Kidney capillary endothelial cell (primary cell): Measurements from ENCODE around the gene KIF20B.
"Not testable (repeated sequence)": the region's sequence is repeated elsewhere in the genome, so short reads cannot be mapped to it uniquely, and the experiment has no call there.

Experiments
- DNase-seq: peaks from one replicate; pipeline ENCODE4 v3.0.0-alpha.2; 2018; ENCODE audit warnings: low spot score

KIF20B gene

DNA sequence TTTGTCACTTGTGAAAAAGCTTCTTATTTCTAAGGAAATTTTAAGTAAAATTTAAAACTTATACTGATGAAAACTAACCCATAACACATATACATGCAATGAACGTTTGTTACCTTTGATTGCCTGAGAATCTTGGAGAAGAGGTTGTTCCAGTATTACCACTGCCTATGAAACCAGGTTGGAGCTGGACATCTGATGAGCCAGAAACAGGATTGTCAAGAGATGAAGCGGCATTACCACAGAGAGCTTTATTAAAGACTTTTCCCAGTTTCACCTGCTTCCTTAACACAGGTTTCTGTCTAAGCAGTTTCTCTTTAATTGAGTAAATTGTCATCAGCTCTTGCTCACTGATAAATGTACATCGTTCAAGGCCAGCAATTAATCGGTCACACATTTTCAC, 9.0 kb upstream of the KIF20B start:
- no peak for DNase-seq

DNA sequence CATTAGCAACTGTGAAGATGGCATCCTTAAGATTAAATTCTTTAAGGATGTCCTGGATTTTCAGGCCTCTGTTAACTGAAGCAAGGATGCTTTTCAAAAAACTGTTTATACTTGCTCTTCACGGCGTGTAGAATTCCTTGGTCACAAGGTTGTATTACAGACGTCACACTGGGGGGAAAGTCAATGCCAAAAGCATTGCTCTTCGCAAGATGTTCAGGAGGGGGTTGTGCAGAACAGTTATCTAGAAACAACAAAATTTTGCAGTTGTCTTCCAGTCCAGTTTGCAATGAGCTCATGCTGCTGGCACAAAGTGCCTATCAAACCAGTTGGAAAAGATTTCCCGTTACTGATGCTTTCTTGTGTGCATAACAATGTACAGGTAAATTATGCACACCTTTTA, 8.2 kb upstream of the KIF20B start:
- no peak for DNase-seq

DNA sequence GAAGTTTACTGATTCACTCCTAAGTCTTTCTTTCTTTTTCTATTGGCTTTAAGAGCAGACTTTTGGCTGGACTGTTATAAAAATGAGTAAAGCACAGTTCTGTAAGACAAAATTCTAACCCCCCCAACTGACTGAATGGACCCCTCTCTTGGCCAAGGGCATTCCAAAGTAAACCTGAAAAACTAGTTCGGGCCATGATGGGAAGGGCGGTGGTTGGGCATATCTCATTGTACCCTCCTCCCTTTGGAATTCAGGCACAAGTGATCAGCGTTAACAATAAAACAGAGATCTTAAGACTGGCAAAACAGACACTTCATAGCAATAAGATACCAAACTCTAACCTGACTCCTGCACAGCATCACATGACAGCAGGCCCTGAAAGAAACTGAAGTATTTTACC, 6.1 kb upstream of the KIF20B start:
- DNase-seq: no peak

DNA sequence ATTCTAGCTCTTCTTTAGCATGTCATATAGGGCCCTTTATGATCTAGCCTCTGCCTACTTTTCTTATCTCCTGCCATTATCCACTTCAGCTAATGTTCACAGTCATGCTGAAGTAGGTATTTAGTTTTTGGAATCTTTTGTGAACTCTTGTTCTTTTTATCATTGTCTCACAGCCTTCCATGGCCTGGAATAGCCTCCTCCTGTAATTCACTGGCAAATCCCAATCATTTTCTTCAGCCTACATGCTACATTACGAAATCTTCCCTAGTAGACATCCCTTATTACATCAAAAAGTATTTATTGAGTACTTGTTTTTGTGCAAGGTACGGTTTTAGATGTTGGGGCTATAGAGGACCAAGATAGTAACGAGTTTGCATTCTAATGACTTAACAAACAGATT, 3.4 kb upstream of the KIF20B start:
- DNase-seq: no peak

DNA sequence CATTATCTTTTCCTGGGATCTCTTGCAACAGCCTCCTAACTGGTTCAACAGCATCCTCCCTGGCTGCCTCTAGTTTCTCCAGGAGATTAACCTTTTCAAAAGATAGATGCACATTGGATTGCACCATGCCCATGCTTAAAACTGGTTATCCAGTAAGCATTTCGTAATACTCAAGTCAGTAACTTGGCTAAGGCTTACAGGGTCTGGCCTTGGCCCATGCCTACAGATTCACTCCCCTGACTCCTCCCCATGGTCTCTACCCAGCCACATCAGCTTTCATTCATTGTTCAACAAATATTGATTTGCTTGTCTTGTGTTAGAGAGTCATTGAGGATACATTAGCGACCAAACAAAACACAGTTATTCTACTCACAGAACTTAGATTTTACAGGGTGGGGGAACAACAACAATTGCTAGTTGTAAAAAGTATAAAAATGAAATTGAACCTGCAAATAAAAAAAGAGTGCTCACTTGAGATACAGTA, 1.8 kb upstream of the KIF20B start:
- DNase-seq: no peak

DNA sequence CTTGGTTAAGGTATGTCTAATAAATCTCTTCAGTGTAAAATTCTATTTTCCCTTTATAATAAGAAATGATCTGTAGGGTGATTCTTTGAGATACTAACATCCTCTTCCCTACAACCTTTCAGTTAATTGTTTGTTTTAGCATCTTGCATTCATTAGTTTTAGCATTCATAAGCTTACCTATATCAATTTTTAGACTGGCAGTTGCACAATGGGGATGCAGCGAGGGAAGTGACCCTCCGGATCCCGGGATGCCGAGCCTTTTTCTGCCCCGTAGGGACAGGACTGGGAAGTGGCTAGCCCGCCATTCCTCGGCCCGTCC, 508 bp upstream of the KIF20B start:
- no peak for DNase-seq

DNA sequence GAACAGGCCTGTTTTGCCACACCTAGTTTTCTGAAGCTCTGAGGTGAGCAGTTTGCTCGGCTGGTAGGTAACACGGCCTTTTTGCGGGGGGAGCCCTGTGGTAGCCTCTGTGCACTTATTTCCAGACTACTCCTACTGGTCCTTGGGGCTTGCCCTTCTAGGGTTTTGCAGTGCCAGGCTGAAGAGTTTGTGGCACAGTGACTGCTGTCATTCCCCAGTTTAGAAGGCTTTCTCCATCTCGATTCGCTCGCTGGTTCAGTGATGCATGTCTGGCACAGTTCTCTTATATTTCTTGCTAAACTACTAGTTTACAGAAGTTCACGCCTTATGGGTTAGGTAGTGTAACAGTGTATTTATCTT, 711 bp downstream of the KIF20B start:
- peak; percentile 10 for DNase-seq

DNA sequence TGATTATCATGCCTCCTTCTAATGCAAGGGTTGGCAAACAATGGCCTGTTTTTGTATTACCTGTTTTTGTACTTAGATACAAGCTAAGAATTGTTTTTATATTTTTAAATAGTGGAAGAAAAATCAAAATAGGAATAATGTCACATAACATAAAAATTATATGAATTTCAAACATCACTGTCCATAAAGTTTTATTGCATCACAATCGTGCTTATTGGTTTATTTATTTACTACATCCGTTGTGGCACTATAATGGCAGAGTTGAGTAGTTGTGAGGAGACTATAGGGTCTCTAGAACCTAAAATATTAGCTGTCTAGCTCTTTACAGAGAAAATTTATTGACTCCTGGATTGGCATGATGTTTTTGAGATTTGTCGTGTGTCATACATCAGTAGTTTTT, 4.1 kb downstream of the KIF20B start:
- DNase-seq: no peak

DNA sequence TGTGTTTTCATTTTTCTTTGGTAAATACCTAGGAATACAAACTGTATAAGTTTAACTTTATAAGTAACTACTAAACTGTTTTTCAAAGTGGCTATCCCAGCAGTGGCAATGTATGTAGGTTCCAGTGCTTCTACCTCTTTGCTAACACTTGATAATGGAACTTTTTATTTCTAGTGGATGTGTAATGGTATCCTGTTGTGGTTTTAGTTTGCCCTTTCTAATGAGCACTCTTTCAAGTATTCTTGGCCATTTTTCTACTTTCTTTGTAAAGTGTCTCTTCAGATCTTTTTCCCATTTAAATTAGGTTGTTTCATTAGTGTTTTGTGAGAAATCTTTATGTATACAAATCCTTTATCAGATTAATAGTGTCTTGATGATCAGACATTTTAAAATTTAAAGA, 4.6 kb downstream of the KIF20B start:
- no peak for DNase-seq

DNA sequence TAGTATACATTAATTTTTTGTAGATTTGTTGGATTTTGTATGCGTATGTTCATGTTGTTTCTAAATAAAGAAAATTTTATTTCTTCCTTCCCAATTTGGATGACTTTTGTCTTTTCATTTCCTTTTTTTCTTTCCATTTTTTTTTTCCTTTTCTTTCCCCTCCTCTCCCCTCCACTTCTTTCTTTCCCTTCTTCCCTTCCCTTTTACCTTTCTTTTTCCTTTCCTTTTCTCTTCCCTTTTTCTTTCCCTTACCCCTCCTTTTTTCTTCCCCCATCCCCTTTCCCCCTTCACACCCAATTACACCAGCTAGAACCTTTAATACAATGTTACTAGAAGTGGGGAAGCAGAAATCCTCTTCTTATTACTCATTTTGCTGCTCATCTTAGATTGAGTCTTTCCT, 6.0 kb downstream of the KIF20B start:
- no peak for DNase-seq

DNA sequence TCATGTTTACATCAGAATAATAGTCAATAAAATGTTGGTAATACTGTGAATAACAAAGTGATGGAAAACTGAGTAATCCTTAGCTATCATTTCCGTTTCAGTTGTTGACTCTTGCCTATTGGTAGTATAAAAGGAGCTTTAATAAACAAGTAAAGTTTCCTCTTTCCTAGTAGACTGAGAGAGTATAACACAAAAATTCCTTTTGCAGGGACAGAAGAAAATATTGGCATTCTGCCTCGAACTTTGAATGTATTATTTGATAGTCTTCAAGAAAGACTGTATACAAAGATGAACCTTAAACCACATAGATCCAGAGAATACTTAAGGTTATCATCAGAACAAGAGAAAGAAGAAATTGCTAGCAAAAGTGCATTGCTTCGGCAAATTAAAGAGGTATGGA, 9.4 kb downstream of the KIF20B start:
- DNase-seq: no peak

DNA sequence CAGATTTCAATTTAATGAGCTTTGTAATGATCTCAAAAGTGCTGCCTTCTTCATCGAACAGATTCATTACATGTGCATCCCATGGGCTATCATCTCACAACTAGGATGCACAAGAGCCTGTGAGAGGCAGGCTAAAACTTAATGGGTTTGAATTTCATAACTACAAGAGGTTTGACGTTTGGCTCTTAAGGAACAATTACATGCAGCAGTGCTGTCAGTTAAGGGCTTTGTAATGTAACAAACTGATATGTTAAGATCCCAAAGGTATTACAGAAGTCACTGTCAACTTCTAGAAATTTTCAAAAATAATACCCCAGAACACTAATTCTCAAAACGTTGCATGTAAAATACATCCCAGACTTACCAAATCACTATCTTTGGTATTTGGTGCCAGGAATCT, 33.2 kb downstream of the KIF20B start:
- DNase-seq: no peak

DNA sequence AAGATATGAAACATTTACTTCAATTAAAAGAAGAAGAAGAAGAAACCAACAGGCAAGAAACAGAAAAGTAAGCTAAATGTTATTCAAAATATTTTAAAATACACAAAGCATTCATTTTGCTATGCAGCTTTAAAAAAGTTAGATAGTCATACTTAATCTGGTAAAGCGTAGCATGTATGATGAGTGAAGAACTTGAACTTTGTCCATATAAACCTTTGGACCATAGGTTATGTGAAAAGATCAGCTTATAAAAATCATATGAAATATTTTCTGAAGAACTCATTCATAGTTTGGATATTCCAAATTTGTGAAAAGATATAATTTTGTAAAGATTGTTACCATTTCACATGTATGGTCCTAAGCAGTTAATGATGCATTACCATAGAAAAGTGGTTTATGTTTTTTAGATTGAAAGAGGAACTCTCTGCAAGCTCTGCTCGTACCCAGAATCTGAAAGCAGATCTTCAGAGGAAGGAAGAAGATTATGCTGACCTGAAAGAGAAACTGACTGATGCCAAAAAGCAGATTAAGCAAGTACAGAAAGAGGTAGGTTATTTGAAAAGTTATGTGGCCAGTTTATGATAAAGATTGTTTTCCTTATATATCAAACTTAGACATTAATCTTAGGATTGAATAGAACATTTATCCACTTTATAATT, 37.3 kb downstream of the KIF20B start:
- no peak for DNase-seq

DNA sequence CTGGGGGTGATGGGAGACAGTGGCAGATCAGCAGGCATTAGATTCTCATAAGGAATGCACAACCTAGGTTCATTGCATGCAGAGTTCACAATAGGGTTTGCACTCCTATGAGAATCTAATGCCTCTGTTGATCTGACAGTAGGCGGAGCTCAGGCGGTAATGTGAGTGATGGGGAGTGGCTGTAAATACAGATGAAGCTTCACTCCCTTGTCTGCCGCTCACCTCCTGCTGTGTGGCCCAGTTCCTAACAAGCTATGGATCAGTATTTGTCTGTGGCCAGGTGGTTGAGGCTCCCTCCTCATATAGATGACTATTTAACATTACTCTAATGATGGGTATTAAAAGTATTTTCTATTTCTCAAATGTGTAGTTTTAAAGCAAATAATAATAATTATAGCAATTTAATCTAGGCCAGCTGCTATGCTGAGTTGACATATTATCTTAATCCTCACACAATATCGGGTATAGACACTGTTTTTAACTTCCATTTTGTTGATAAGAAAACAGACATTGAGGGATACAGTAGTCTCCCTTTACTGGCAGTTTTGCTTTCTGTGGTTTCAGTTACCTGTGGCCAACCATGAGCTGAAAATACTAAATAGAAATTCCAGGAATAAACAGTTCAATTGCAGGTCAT, 39.9 kb downstream of the KIF20B start:
- no peak for DNase-seq

DNA sequence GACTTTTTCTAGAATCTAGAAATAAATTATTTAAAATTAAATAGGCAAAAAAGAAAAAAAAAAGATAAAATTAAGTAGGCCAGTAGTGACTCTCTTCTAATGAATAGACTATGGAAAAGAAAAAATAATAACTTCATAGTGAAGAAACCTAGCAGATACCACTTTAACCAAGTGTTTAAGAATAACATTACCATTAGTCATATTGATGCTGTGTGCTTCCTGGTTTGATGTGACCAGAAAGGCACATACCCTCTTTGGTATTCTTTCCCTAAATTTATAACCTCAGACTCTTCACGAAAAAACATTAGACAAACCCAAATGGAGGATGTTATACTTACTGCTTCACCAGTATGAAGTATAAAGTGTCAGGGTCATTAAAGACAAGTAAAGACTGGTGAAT, 42.6 kb downstream of the KIF20B start:
- DNase-seq: peak; percentile 16

DNA sequence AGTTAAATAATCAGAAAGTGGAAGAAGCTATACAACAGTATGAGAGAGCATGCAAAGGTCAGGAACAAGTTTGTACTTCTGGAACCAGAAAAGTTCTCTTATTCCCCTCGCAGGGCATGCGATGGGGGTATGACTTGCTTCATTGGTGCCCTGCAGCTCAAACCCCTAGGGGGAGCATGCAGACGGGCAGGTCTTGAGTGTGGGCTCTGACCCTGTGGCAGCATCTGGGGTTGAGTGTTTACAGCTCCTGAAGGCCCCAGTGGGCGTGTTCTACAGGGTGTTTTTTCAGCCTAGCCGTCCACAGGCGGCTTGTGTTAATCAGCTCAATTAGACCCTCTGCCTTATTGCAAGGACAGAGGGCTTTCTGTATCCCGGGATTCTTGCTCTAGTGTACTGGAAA, 44.5 kb downstream of the KIF20B start:
- no peak for DNase-seq

DNA sequence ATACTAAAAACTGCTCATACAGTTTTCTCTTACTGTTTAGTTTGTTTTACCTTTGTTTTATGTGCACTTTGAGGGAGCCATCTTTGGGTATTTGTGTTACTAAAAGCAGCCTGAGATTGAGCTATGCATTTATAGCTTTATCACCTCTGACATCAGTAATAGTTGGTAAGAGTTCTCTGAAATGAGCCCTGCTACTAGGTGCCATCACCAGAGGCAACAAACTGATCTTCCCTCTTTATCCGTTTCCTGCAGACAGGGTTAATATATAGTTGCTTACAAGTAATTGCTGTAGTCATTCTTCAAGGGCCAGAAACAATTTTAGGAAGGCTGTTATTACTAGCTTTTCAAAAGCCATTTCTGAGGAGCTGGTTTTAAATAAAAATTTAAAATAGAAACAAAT, 49.1 kb downstream of the KIF20B start:
- DNase-seq: no peak

DNA sequence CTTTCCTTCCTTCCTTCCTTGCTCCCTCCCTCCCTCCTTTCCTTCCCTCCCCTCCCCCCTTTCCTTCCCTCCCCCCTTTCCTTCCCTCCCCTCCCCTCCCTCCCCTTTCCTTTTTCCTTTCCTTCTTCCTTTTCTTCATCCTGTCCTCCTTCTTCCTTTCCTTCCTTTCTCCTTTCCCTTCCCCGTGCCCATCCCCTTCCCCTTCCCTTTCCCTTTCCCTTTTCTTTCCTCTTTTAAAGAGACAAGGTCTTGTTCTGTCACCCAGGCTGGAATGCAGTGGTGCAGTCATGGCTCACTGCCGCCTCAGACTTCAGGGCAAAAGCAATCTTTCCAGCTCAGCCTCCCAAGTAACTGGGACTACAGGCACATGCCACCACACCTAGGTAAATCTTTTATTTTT, 54.0 kb downstream of the KIF20B start:
- DNase-seq: no peak

DNA sequence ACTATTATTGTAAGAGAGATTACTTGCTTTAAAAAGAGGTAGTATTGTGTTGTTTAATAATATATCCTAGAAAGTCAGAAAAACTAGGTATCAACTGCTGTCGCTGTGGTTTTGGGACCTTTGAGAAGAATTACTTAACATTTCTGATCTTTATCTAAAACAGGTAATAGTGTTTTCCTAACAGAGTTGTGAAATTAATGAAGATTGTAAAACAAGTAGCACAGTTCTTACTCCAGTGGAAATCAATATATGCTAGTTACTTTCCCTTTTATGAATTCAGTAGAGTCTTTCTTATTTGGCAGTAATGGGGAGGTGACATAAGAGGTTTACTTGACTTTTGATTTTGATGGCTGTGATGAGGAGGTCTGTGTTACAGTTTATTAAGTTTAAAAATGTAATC, 58.1 kb downstream of the KIF20B start:
- DNase-seq: no peak

DNA sequence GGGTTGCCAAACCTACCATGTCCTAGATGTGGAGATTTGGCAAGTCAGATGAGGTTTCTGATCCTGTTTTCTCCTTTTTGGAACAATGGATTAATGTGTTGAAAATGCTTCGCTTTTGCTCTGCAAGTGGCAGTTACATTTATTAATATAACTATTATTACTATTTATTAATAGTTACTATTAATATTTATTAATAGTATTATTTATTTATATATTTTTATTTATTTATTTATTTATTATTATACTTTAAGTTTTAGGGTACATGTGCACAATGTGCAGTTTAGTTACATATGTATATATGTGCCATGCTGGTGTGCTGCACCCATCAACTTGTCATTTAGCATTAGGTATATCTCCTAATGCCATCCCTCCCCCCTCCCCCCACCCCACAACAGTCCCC, 62.3 kb downstream of the KIF20B start:
- not testable (repeated sequence) for DNase-seq

DNA sequence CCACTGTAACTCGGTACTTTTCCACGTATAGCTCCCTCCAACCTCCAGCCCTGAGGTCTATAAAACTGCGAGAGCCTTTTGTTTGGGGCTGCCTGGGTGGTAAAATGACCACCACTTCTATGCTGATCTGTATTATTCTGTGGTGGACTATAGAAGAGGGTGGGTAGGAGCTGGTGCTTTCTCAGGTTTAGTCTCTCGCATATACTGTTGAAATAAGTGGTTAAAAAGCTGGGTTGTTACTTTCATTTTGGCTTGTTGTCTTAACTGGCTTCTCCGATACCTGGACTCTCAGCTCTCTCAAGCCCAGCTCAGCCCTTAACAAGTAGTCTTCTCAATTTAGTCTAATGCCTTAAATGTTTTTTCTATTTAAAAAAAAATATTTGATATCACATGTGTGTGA, 70.3 kb downstream of the KIF20B start:
- no peak for DNase-seq

DNA sequence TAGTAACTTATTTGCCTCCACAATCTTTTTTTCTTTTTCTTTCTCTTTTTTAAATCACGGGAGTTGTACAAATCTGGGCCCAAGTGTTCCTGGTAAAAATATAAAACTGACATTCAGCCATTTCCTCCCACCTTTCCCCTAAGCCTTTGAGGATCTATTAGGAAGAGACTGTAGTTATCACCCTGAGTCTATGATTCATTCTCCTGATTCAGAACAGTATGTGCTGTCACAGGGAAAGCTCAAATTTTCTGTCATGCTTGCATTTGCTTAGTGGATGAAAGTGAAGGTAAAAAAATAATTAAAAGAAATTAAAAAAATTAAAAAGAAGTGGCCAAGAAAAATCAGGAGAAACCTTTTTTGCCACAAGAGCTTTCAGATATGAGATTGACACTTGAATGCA, 71.7 kb downstream of the KIF20B start:
- DNase-seq: no peak

DNA sequence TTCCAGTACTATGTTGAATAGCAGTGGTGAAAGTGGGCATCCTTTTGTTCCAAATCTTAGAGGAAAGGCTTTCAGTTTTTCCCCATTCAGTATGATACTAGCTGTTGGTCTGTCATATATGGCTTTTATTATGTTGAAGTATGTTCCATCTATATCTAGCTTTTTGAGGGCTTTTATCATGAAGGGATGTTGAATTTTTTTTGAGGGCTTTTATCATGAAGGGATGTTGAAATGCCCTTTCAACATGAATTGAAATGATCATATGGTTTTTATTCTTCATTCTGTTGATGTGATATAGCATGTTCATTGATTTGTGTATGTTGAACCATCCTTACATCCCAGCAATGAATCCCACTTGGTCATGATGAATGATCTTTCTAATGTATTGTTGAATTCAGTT, 75.3 kb downstream of the KIF20B start:
- DNase-seq: no peak

DNA sequence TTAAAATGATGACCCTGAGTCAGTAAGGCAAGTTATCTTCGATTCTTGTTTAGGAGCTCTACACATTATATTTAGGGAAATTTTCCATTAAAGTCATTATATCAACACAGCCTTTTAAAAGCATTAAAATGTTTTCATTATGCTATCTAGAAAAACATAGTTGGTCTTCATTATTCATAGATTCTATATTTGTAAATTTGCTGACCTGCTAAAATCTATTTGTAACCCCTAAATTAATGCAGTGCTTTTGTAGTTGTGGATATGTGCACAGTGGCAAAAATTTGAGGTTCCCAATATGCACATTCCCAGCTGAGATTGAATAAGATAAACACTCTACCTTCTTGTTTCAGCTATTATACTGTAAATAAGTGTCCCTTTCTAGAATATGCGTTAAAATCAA, 81.1 kb downstream of the KIF20B start:
- no peak for DNase-seq

DNA sequence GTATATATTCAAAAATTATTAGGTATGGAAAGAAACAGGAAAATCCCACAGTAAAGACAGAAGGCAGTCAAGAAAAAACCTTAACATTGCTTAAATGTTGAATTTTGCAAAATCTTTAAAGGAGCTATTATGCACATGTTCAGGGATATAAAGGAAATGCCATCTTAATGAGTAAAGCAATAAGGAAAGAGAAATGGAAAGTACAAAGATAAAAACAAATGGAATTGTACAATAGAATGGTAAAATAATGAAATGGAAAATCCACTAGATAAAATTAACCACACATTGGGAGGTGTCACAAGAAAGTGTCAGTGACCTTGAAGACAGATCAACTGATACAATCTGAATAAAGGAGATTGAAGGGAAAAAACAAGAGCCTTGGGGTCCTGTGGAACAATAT, 82.0 kb downstream of the KIF20B start:
- DNase-seq: no peak
